ENCODE measurements around the gene SET.
"Not testable (repeated sequence)": the region's sequence is repeated elsewhere in the genome, so short reads cannot be mapped to it uniquely, and the experiment has no call there.

Gene SET

GRCh38 chr9:128689293-128689774 is 312 bp downstream of the SET start:
- DNase-seq = peak in 1 of 2 experiments; percentile 68

- peak; percentile 28 to 48 for DNase-seq
Observed at GRCh38 chr9:128689820-128690683, 1.0 kb downstream of the SET start.

GRCh38 chr9:128690684-128691034 is 1.6 kb downstream of the SET start:
- DNase-seq = no peak

GRCh38 chr9:128693738-128694137 is 4.7 kb downstream of the SET start:
- DNase-seq = not testable (repeated sequence)

- no peak for DNase-seq
Observed at GRCh38 chr9:128694344-128694743, 5.3 kb downstream of the SET start.

GRCh38 chr9:128696923-128697707 is 8.1 kb downstream of the SET start:
- DNase-seq = no peak

- not testable (repeated sequence) for DNase-seq
Observed at GRCh38 chr9:128699096-128699795, 10.2 kb downstream of the SET start.

- DNase-seq = no peak
Observed at GRCh38 chr9:128701227-128701854, 12.3 kb downstream of the SET start.

- DNase-seq = peak; percentile 65 to 84
Observed at GRCh38 chr9:128702445-128702948, 13.5 kb downstream of the SET start, which contains the start of gene PKN3. Gene PKN3 (plus strand): TSS chr9:128702503. CDS start chr9:128702916, 413 bp downstream.

- DNase-seq = no peak
Observed at GRCh38 chr9:128702949-128703615, 14.1 kb downstream of the SET start.

- DNase-seq = no peak
Observed at GRCh38 chr9:128703616-128704355, 14.8 kb downstream of the SET start.

GRCh38 chr9:128704356-128704670 is 15.3 kb downstream of the SET start:
- DNase-seq = no peak

GRCh38 chr9:128705051-128705965 is 16.3 kb downstream of the SET start:
- no peak for DNase-seq

GRCh38 chr9:128706045-128706444 is 17.0 kb downstream of the SET start:
- no peak for DNase-seq

GRCh38 chr9:128706671-128707381 is 17.8 kb downstream of the SET start:
- no peak for DNase-seq

- no peak for DNase-seq
Observed at GRCh38 chr9:128707446-128707845, 18.4 kb downstream of the SET start.

- no peak for DNase-seq
Observed at GRCh38 chr9:128712451-128713410, 23.7 kb downstream of the SET start.

- no peak for DNase-seq
Observed at GRCh38 chr9:128713411-128713780, 24.4 kb downstream of the SET start.

All from SHP77 (cell line).